NOMO-1 treated with DMSO at 0.1 percent for 48 hours (cell line): ENCODE data around the gene MOB1B.

Experiments used
- DNase-seq: peaks from one replicate; lab custom pipeline; 2025; ENCODE audit not compliant: unreplicated experiment; lab: John Stamatoyannopoulos, UW

Gene MOB1B

GRCh38 chr4:70914000-70914399 is 11.8 kb downstream of the MOB1B start:
- DNase-seq, result no peak

GRCh38 chr4:70914631-70915030 is 12.5 kb downstream of the MOB1B start:
- no peak for DNase-seq

GRCh38 chr4:70915036-70915815 is 13.1 kb downstream of the MOB1B start:
- no peak for DNase-seq

- no peak for DNase-seq
Observed at GRCh38 chr4:70915874-70916559, 13.8 kb downstream of the MOB1B start.

GRCh38 chr4:70920592-70920991 is 18.4 kb downstream of the MOB1B start:
- no peak for DNase-seq

GRCh38 chr4:70925418-70925817 is 23.2 kb downstream of the MOB1B start:
- no peak for DNase-seq

- DNase-seq, result no peak
Observed at GRCh38 chr4:70925899-70926635, 23.9 kb downstream of the MOB1B start.

GRCh38 chr4:70927502-70928137 is 25.5 kb downstream of the MOB1B start:
- DNase-seq, result no peak

- DNase-seq, result peak; percentile 24
Observed at GRCh38 chr4:70930530-70931256, 28.5 kb downstream of the MOB1B start.

- no peak for DNase-seq
Observed at GRCh38 chr4:70931347-70931746, 29.2 kb downstream of the MOB1B start.

GRCh38 chr4:70932984-70933383 is 30.8 kb downstream of the MOB1B start:
- DNase-seq, result no peak

- DNase-seq, result no peak
Observed at GRCh38 chr4:70935038-70935695, 33.0 kb downstream of the MOB1B start.

- DNase-seq, result no peak
Observed at GRCh38 chr4:70936200-70936787, 34.1 kb downstream of the MOB1B start.

- DNase-seq, result no peak
Observed at GRCh38 chr4:70938086-70938485, 35.9 kb downstream of the MOB1B start.

- no peak for DNase-seq
Observed at GRCh38 chr4:70940134-70940533, 38.0 kb downstream of the MOB1B start.

- DNase-seq, result peak; percentile 75
Observed at GRCh38 chr4:70943114-70943513, 40.9 kb downstream of the MOB1B start.

GRCh38 chr4:70945046-70945445 is 42.9 kb downstream of the MOB1B start:
- peak; percentile 93 for DNase-seq

GRCh38 chr4:70945452-70946055 is 43.4 kb downstream of the MOB1B start:
- DNase-seq, result peak; percentile 7

- DNase-seq, result peak; percentile 69
Observed at GRCh38 chr4:70946939-70947338, 44.8 kb downstream of the MOB1B start.
